IMR-90 (cell line): Measurements from ENCODE around the gene FXN. TPM values are rescaled to one million over a fixed set of nuclear protein-coding genes. Genes with fewer than 3 reads are reported as not detected.
A peak's percentile ranks its signal among the peaks of the same experiment; 100 is the strongest.

ENCODE experiments used
- ATAC-seq: fragments of 200-7000 bp; cut with Tn5 transposase; 2 replicates; pipeline ENCODE4 v1.9.1; 2020; ENCODE audit warnings: low read depth, mild to moderate bottlenecking, moderate library complexity
- BruUV-seq: library from RNA; stranded (reverse); fragments of 400-500 nt; replicated peaks from 2 replicates; lab custom pipeline; 2021; lab: Mats Ljungman, UMichigan
- CTCF ChIA-PET: fragments of 300-600 bp; formaldehyde crosslinking; extraction: SDS; loops from one replicate; lab custom pipeline; 2021; ENCODE audit warnings: antibody characterized with exemption; lab: Yijun Ruan, JAX
- POLR2A ChIA-PET: fragments of 300-600 bp; sonication (Branson Sonifier 250); formaldehyde crosslinking; loops from one replicate; lab custom pipeline; 2022; ENCODE audit warnings: antibody characterized with exemption; ENCODE audit not compliant: unreplicated experiment; lab: Charles Lee
- DNase-seq: peaks from one replicate; pipeline ENCODE4 v3.0.0; 2013
- H2AFZ ChIP-seq: replicated peaks from 2 replicates; pipeline ENCODE3; 2013; ENCODE audit warnings: low read length, mild to moderate bottlenecking; ENCODE audit not compliant: poor library complexity
- H2AK5ac ChIP-seq: 2 replicates; pipeline ENCODE4 v1.6.1; 2013; ENCODE audit warnings: low read depth, low read length, inconsistent platforms
- H2AK9ac ChIP-seq: replicated peaks from 2 replicates; pipeline ENCODE3; 2013; ENCODE audit warnings: mild to moderate bottlenecking, low read depth, low read length, moderate library complexity; ENCODE audit not compliant: poor library complexity
- H2BK120ac ChIP-seq: 2 replicates; pipeline ENCODE4 v1.6.1; 2013; ENCODE audit warnings: low read depth, low read length, inconsistent platforms
- H2BK15ac ChIP-seq: 3 replicates; pipeline ENCODE4 v1.6.1; 2013; ENCODE audit warnings: low read depth, low read length, inconsistent platforms
- H2BK20ac ChIP-seq: 2 replicates; pipeline ENCODE4 v1.6.1; 2013; ENCODE audit warnings: low read depth, mild to moderate bottlenecking, inconsistent platforms, low read length, moderate library complexity
- H2BK5ac ChIP-seq: 2 replicates; pipeline ENCODE4 v1.6.1; 2013; ENCODE audit warnings: mild to moderate bottlenecking, low read depth, low read length, inconsistent platforms; ENCODE audit not compliant: poor library complexity, severe bottlenecking
- H3K14ac ChIP-seq: replicated peaks from 2 replicates; pipeline ENCODE4 v1.6.1; 2013; ENCODE audit warnings: low read depth, low read length, inconsistent platforms
- H3K18ac ChIP-seq: 2 replicates; pipeline ENCODE4 v1.6.1; 2013; ENCODE audit warnings: low read depth, low read length, control low read depth
- H3K23ac ChIP-seq: 2 replicates; pipeline ENCODE4 v1.6.1; 2013; ENCODE audit warnings: low read depth, low read length, inconsistent platforms
- H3K27ac ChIP-seq: 2 replicates; pipeline ENCODE4 v1.5.1; 2013; ENCODE audit warnings: mild to moderate bottlenecking, control low read depth, low read length; ENCODE audit not compliant: insufficient read depth
- H3K27me3 ChIP-seq: 2 replicates; pipeline ENCODE4 v1.6.1; 2013; ENCODE audit warnings: low read length; ENCODE audit not compliant: control insufficient read depth, insufficient read depth
- H3K36me3 ChIP-seq: 2 replicates; pipeline ENCODE4 v1.6.1; 2013; ENCODE audit warnings: low read length, mixed read lengths; ENCODE audit not compliant: control insufficient read depth, insufficient read depth
- H3K4ac ChIP-seq: 2 replicates; pipeline ENCODE4 v1.6.1; 2013; ENCODE audit warnings: low read depth, low read length, inconsistent platforms
- H3K4me1 ChIP-seq: 2 replicates; pipeline ENCODE4 v1.6.1; 2013; ENCODE audit warnings: low read length, mixed read lengths; ENCODE audit not compliant: control insufficient read depth, insufficient read depth
- H3K4me2 ChIP-seq: 2 replicates; pipeline ENCODE4 v1.6.1; 2013; ENCODE audit warnings: low read depth, mild to moderate bottlenecking, control low read depth, low read length, moderate library complexity
- H3K4me3 ChIP-seq: 2 replicates; pipeline ENCODE4 v1.5.1; 2013; ENCODE audit warnings: low read depth, mild to moderate bottlenecking, control low read depth, low read length, moderate library complexity; ENCODE audit not compliant: insufficient read depth
- H3K56ac ChIP-seq: 2 replicates; pipeline ENCODE4 v1.6.1; 2013; ENCODE audit warnings: low read length, inconsistent platforms; ENCODE audit not compliant: insufficient read depth; ENCODE audit errors: extremely low read depth
- H3K79me1 ChIP-seq, 2 experiments: 2 replicates each; pipeline ENCODE4 v1.6.1; 2013; ENCODE audit warnings: low read length in 2 of 2, inconsistent platforms in 1 of 2, low read depth in 1 of 2
- H3K9ac ChIP-seq: 2 replicates; pipeline ENCODE4 v1.6.1; 2013; ENCODE audit warnings: low read depth, low read length, control low read depth
- H3K9me1 ChIP-seq: 2 replicates; pipeline ENCODE4 v1.6.1; 2013; ENCODE audit warnings: low read length, inconsistent platforms; ENCODE audit not compliant: insufficient read depth
- H3K9me3 ChIP-seq: 2 replicates; pipeline ENCODE4 v1.6.1; 2013; ENCODE audit warnings: low read length; ENCODE audit not compliant: control insufficient read depth, insufficient read depth
- H4K20me1 ChIP-seq: 2 replicates; pipeline ENCODE4 v1.6.1; 2013; ENCODE audit warnings: low read length, inconsistent platforms; ENCODE audit not compliant: insufficient read depth
- H4K5ac ChIP-seq: 2 replicates; pipeline ENCODE4 v1.6.1; 2013; ENCODE audit warnings: mild to moderate bottlenecking, low read depth, low read length, control low read depth
- H4K8ac ChIP-seq, 2 experiments: 2 replicates each; pipeline ENCODE4 v1.6.1; 2013; ENCODE audit warnings: low read depth in 2 of 2, low read length in 2 of 2, control low read depth in 1 of 2, inconsistent platforms in 1 of 2
- H4K91ac ChIP-seq: 2 replicates; pipeline ENCODE4 v1.6.1; 2013; ENCODE audit warnings: low read depth, low read length, inconsistent platforms; ENCODE audit not compliant: insufficient read depth
- BHLHE40 ChIP-seq: fragments of 150-350 bp; IDR thresholded peaks from 2 replicates; pipeline ENCODE4 v1.6.1; 2016; ENCODE audit warnings: mild to moderate bottlenecking, low read depth, low read length
- CEBPB ChIP-seq: IDR thresholded peaks from 2 replicates; pipeline ENCODE4 v1.6.1; 2012; ENCODE audit warnings: low read depth, low read length, improper control_type of control experiment
- CHD1 ChIP-seq: IDR thresholded peaks from 2 replicates; pipeline ENCODE4 v1.6.1; 2012; ENCODE audit warnings: low read depth, low read length, improper control_type of control experiment
- FOS ChIP-seq: fragments of 150-350 bp; IDR thresholded peaks from 2 replicates; pipeline ENCODE4 v1.6.1; 2016; ENCODE audit warnings: low read depth, low read length
- MAFK ChIP-seq: IDR thresholded peaks from 2 replicates; pipeline ENCODE4 v1.6.1; 2012; ENCODE audit warnings: low read depth, low read length, improper control_type of control experiment
- MAZ ChIP-seq: IDR thresholded peaks from 2 replicates; pipeline ENCODE4 v1.6.1; 2012; ENCODE audit warnings: low read depth, mild to moderate bottlenecking, low read length, improper control_type of control experiment, moderate library complexity, borderline replicate concordance
- MXI1 ChIP-seq: IDR thresholded peaks from 2 replicates; pipeline ENCODE4 v1.6.1; 2012; ENCODE audit warnings: low read depth, mild to moderate bottlenecking, low read length, moderate library complexity, borderline replicate concordance
- NFE2L2 ChIP-seq: fragments of 150-350 bp; IDR thresholded peaks from 2 replicates; pipeline ENCODE4 v1.6.1; 2016; ENCODE audit warnings: low read depth, mild to moderate bottlenecking, low read length
- POLR2A ChIP-seq: IDR thresholded peaks from 2 replicates; pipeline ENCODE4 v1.6.1; 2012; ENCODE audit warnings: mild to moderate bottlenecking, low read depth, low read length
- RAD21 ChIP-seq: IDR thresholded peaks from 2 replicates; pipeline ENCODE4 v1.6.1; 2012; ENCODE audit warnings: low read length, improper control_type of control experiment
- RCOR1 ChIP-seq: IDR thresholded peaks from 2 replicates; pipeline ENCODE4 v1.6.1; 2012; ENCODE audit warnings: mild to moderate bottlenecking, low read length, improper control_type of control experiment; ENCODE audit not compliant: insufficient replicate concordance
- RFX5 ChIP-seq: IDR thresholded peaks from 2 replicates; pipeline ENCODE4 v1.8.0; 2012; ENCODE audit warnings: low read depth, mild to moderate bottlenecking, low read length, moderate library complexity
- SMC3 ChIP-seq: fragments of 150-350 bp; IDR thresholded peaks from 2 replicates; pipeline ENCODE4 v1.6.1; 2016; ENCODE audit warnings: low read depth, mild to moderate bottlenecking, antibody characterized with exemption, low read length, moderate library complexity
- WGBS, 2 experiments: methylation state at CpG; one replicate each; pipeline versions ENCODE4 v1.1.5 to v1.1.7; 2013; ENCODE audit warnings: missing lambda C conversion rate in 2 of 2; ENCODE audit not compliant: insufficient read length in 1 of 2; ENCODE audit errors: extremely low coverage in 2 of 2; 5-methylcytosine and 5-hydroxymethylcytosine counted together
- dilution Hi-C: fragments of 300-500 bp; cut with HindIII; formaldehyde crosslinking; loops from one replicate; pipeline ENCODE4 v1.14.3; 2018; ENCODE audit warnings: low sequenced_read_pairs; ENCODE audit not compliant: unreplicated experiment
- in situ Hi-C: fragments of 300-500 bp; cut with MboI; formaldehyde crosslinking; loops from 3 replicates; pipeline ENCODE4 v1.14.3; 2019; ENCODE audit warnings: low sequenced_read_pairs, inconsistent platforms, mixed read lengths
- intact Hi-C: fragments of 100-400 bp; cut with micrococcal nuclease; formaldehyde crosslinking; loops from 2 replicates; pipeline ENCODE4 v1.10.0; 2022
- polyA plus RNA-seq, 3 experiments: library from polyadenylated mRNA; depleted of rRNA; stranded (reverse); fragments of >200 nt; gene quantifications; 2 replicates each; pipeline ENCODE4 v1.2.3, GENCODE V29; 2012; ENCODE audit warnings: low replicate concordance in 1 of 3
- total RNA-seq: library from RNA; depleted of rRNA; stranded (reverse); fragments of >200 nt; gene quantifications from 2 replicates; pipeline ENCODE4 v1.2.3, GENCODE V29; 2012
- TF ChIP-seq, protein P1 (sequence below): fragments of 150-350 bp; IDR thresholded peaks from 2 replicates; pipeline ENCODE4 v1.6.1; 2017; ENCODE audit warnings: mild to moderate bottlenecking, antibody characterized with exemption, low read length, low read depth
- TF ChIP-seq, protein P2 (sequence below): conservative IDR thresholded peaks from 2 replicates; pipeline ENCODE4 v1.5.1; 2012; ENCODE audit warnings: mild to moderate bottlenecking, low read depth, low read length, improper control_type of control experiment
- TF ChIP-seq, protein P3 (sequence below): fragments of 150-350 bp; IDR thresholded peaks from 2 replicates; pipeline ENCODE4 v1.6.1; 2016; ENCODE audit warnings: low read depth, mild to moderate bottlenecking, low read length, moderate library complexity, borderline replicate concordance

FXN gene
- total and polyA plus RNA-seq, 2 of the 4 experiments (the other 2 are of a cell fraction) = 3.9 to 18.1 TPM

DNA sequence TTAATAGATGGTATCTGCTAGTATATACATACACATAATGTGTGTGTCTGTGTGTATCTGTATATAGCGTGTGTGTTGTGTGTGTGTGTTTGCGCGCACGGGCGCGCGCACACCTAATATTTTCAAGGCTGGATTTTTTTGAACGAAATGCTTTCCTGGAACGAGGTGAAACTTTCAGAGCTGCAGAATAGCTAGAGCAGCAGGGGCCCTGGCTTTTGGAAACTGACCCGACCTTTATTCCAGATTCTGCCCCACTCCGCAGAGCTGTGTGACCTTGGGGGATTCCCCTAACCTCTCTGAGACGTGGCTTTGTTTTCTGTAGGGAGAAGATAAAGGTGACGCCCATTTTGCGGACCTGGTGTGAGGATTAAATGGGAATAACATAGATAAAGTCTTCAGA lies 757 bp downstream of the FXN start:
- intact Hi-C loops = loop anchor here (5.0 kb wide), 2 partner anchors 86 to 156 kb away; no protein-coding TSS in a partner anchor
- H3K18ac ChIP-seq = peak overlapping the region; percentile 75; the same call in 1 of the 2 replicates
- H4K91ac ChIP-seq = peak overlapping the region; percentile 81; the same call in 1 of the 2 replicates
- no peak overlapping the region for H2AK5ac ChIP-seq
- no peak overlapping the region for H2BK20ac ChIP-seq
- no peaks in the 10 kb centered on the region for H3K36me3 ChIP-seq
- BruUV-seq = no TSS peak
- in situ Hi-C loops = no loop called here
- peak overlapping the region; percentile 91 for H3K4ac ChIP-seq
- H2AK9ac ChIP-seq = peak overlapping the region; percentile 18
- peak overlapping the region; percentile 91 for H3K27ac ChIP-seq
- H4K5ac ChIP-seq = peak overlapping the region; percentile 80
- no peaks in the 10 kb centered on the region for H3K9me3 ChIP-seq
- peak overlapping the region; percentile 97 for H3K9ac ChIP-seq
- TF ChIP-seq RCOR1 (no peak), CEBPB (no peak), MAZ (no peak), BHLHE40 (no peak), FOS (no peak), NFE2L2 (no peak), RFX5 (no peak), MAFK (no peak), MXI1 (no peak), CHD1 (no peak), POLR2A (no peak), RAD21 (no peak), SMC3 (no peak)
- TF ChIP-seq, protein P1, sequence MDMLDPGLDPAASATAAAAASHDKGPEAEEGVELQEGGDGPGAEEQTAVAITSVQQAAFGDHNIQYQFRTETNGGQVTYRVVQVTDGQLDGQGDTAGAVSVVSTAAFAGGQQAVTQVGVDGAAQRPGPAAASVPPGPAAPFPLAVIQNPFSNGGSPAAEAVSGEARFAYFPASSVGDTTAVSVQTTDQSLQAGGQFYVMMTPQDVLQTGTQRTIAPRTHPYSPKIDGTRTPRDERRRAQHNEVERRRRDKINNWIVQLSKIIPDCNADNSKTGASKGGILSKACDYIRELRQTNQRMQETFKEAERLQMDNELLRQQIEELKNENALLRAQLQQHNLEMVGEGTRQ = no peak
- TF ChIP-seq, protein P2, sequence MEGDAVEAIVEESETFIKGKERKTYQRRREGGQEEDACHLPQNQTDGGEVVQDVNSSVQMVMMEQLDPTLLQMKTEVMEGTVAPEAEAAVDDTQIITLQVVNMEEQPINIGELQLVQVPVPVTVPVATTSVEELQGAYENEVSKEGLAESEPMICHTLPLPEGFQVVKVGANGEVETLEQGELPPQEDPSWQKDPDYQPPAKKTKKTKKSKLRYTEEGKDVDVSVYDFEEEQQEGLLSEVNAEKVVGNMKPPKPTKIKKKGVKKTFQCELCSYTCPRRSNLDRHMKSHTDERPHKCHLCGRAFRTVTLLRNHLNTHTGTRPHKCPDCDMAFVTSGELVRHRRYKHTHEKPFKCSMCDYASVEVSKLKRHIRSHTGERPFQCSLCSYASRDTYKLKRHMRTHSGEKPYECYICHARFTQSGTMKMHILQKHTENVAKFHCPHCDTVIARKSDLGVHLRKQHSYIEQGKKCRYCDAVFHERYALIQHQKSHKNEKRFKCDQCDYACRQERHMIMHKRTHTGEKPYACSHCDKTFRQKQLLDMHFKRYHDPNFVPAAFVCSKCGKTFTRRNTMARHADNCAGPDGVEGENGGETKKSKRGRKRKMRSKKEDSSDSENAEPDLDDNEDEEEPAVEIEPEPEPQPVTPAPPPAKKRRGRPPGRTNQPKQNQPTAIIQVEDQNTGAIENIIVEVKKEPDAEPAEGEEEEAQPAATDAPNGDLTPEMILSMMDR = no peak
- TF ChIP-seq, protein P3, sequence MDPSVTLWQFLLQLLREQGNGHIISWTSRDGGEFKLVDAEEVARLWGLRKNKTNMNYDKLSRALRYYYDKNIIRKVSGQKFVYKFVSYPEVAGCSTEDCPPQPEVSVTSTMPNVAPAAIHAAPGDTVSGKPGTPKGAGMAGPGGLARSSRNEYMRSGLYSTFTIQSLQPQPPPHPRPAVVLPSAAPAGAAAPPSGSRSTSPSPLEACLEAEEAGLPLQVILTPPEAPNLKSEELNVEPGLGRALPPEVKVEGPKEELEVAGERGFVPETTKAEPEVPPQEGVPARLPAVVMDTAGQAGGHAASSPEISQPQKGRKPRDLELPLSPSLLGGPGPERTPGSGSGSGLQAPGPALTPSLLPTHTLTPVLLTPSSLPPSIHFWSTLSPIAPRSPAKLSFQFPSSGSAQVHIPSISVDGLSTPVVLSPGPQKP = no peak
- peak overlapping the region; percentile 86 for H3K56ac ChIP-seq
- no peak overlapping the region for H2BK120ac ChIP-seq
- POLR2A ChIA-PET = no interaction called here
- no peaks in the 10 kb centered on the region for H4K20me1 ChIP-seq
- H3K27me3 ChIP-seq = no peaks in the 10 kb centered on the region
- peaks cover 22 to 36% of the 10 kb centered on the region in 2 experiments for H3K79me1 ChIP-seq
- H3K14ac ChIP-seq = peak overlapping the region; percentile 98
- peak overlapping the region; percentile 87 for H3K4me3 ChIP-seq
- H3K23ac ChIP-seq = peak overlapping the region; percentile 96
- H2AFZ ChIP-seq = peak overlapping the region; percentile 100
- no peaks in the 10 kb centered on the region for H3K9me1 ChIP-seq
- WGBS, 2 experiments = no CpG with 5 or more reads among the region's 14 CpGs
- peak; percentile 13 for DNase-seq
- H2BK5ac ChIP-seq = peak overlapping the region; percentile 76
- CTCF ChIA-PET = interaction anchor here (1.0 to 1.9 kb wide), 5 partner anchors 10 to 162 kb away, joined by 4 to 12 read pairs (median 4); no protein-coding TSS in a partner anchor
- dilution Hi-C loops = no loop called here
- 0 out of 3 replicates have a peak overlapping the region, but pooled peaks have one; percentile 3 for H2BK15ac ChIP-seq
- H3K4me1 ChIP-seq = peaks cover 2% of the 10 kb centered on the region; the same call in 1 of the 2 replicates
- H3K4me2 ChIP-seq = peak overlapping the region; percentile 83
- peak overlapping the region; percentile 92 to 95 for H4K8ac ChIP-seq
- ATAC-seq = no peak; the same call in 1 of the 2 replicates
